CD4-positive, CD25-positive, alpha-beta regulatory T cell (primary cell): ENCODE results near the gene ACTN2. TPM values are rescaled to one million over a fixed set of nuclear protein-coding genes. Genes with fewer than 3 reads are reported as not detected.

ENCODE experiments used
- ATAC-seq, 2 donors: fragments of 150-1000 bp; cut with Tn5 transposase; one replicate each; pipeline ENCODE4 v1.10.0; 2021; ENCODE audit warnings: low read depth in 2 of 2, moderate number of reproducible peaks in 2 of 2, moderate library complexity in 1 of 2
- DNase-seq, 3 donors: peaks; one replicate each; pipeline versions ENCODE4 v3.0.0 to v3.0.0-alpha.2; 2012 to 2022; ENCODE audit warnings: mixed read lengths in 1 of 3
- H3K27ac ChIP-seq: one replicate; pipeline ENCODE4 v1.7.0; 2013; ENCODE audit warnings: mild to moderate bottlenecking, low read length; ENCODE audit not compliant: insufficient read depth, poor library complexity, severe bottlenecking
- H3K27me3 ChIP-seq: one replicate; pipeline ENCODE4 v1.7.0; 2013; ENCODE audit warnings: low read length; ENCODE audit not compliant: control insufficient read depth, insufficient read depth
- H3K36me3 ChIP-seq: one replicate; pipeline ENCODE4 v1.7.0; 2013; ENCODE audit warnings: mild to moderate bottlenecking, low read length, moderate library complexity; ENCODE audit not compliant: control insufficient read depth, insufficient read depth
- H3K4me1 ChIP-seq: 2 replicates; pipeline ENCODE4 v1.7.0; 2013; ENCODE audit warnings: mild to moderate bottlenecking, low read length; ENCODE audit not compliant: insufficient read depth, control insufficient read depth, poor library complexity, severe bottlenecking
- H3K4me3 ChIP-seq: one replicate; pipeline ENCODE4 v1.7.0; 2013; ENCODE audit warnings: low read depth, mild to moderate bottlenecking, low read length, moderate library complexity
- H3K9me3 ChIP-seq, 2 experiments: 1 replicate in 1 of 2; 2 replicates in 1 of 2; pipeline ENCODE4 v1.7.0; 2013; ENCODE audit warnings: low read length in 2 of 2, mild to moderate bottlenecking in 1 of 2, moderate library complexity in 1 of 2; ENCODE audit not compliant: control insufficient read depth in 2 of 2
- H3K27ac Mint-ChIP-seq, 3 donors: one replicate each; pipeline ENCODE4 v1.8.0; 2020 to 2022; ENCODE audit warnings: mild to moderate bottlenecking in 3 of 3, mixed read lengths in 3 of 3, moderate library complexity in 2 of 3
- H3K27me3 Mint-ChIP-seq: one replicate; pipeline ENCODE4 v1.8.0; 2022; ENCODE audit warnings: mild to moderate bottlenecking, mixed read lengths
- H3K36me3 Mint-ChIP-seq: one replicate; pipeline ENCODE4 v1.8.0; 2020; ENCODE audit warnings: mixed read lengths
- H3K4me1 Mint-ChIP-seq, 4 donors: one replicate each; pipeline ENCODE4 v1.8.0; 2020 to 2022; ENCODE audit warnings: mixed read lengths in 4 of 4, mild to moderate bottlenecking in 1 of 4
- H3K4me3 Mint-ChIP-seq, 4 donors: one replicate each; pipeline ENCODE4 v1.8.0; 2020 to 2022; ENCODE audit warnings: mild to moderate bottlenecking in 4 of 4, mixed read lengths in 4 of 4, moderate library complexity in 3 of 4
- H3K9me3 Mint-ChIP-seq, 7 donors: one replicate each; pipeline ENCODE4 v1.8.0; 2020 to 2022; ENCODE audit warnings: mixed read lengths in 7 of 7, mild to moderate bottlenecking in 3 of 7, moderate library complexity in 2 of 7
- polyA plus RNA-seq, 4 donors: library from polyadenylated mRNA; unstranded; fragments of 300-500 nt; fragmentation: Illumina TruSeq; gene quantifications; one replicate each; pipeline ENCODE4 v1.2.3, GENCODE V29; 2021
- total RNA-seq: library from RNA; stranded (reverse); gene quantifications from one replicate; pipeline ENCODE4 v1.2.3, GENCODE V29; 2022

ACTN2 gene
- total and polyA plus RNA-seq, 5 donors from 2014 or later, result not detected

GRCh38 chr1:236710328-236710892, 24.1 kb downstream of the ACTN2 start:
- Mint-ChIP-seq H3K4me3 (no peak overlapping the region), H3K36me3 (no peaks in the 10 kb centered on the region), H3K27me3 (peaks cover 17% of the 10 kb centered on the region), H3K27ac (no peak overlapping the region), H3K9me3 (no peaks in the 10 kb centered on the region), H3K4me1 (no peaks in the 10 kb centered on the region)
- ATAC-seq (no peak), DNase-seq (no peak)
- peaks cover 7% of the 10 kb centered on the region for H3K27me3 ChIP-seq
- H3K36me3 ChIP-seq, result no peaks in the 10 kb centered on the region
- no peaks in the 10 kb centered on the region for H3K4me1 ChIP-seq
- H3K27ac ChIP-seq, result no peak overlapping the region
- H3K4me3 ChIP-seq, result no peak overlapping the region
- H3K9me3 ChIP-seq, result no peaks in the 10 kb centered on the region

GRCh38 chr1:236716160-236716559, 29.9 kb downstream of the ACTN2 start:
- H3K4me1 Mint-ChIP-seq, result no peaks in the 10 kb centered on the region
- Histone ChIP-seq H3K9me3 (no peaks in the 10 kb centered on the region), H3K27ac (no peak overlapping the region), H3K4me3 (no peak overlapping the region), H3K27me3 (peaks cover 6% of the 10 kb centered on the region), H3K36me3 (no peaks in the 10 kb centered on the region), H3K4me1 (no peaks in the 10 kb centered on the region)
- H3K27me3 Mint-ChIP-seq, result peaks cover 21% of the 10 kb centered on the region
- no peaks in the 10 kb centered on the region for H3K36me3 Mint-ChIP-seq
- no peak overlapping the region for H3K4me3 Mint-ChIP-seq
- ATAC-seq, result no peak
- H3K27ac Mint-ChIP-seq, result no peak overlapping the region
- H3K9me3 Mint-ChIP-seq, result no peaks in the 10 kb centered on the region
- no peak for DNase-seq

DNA sequence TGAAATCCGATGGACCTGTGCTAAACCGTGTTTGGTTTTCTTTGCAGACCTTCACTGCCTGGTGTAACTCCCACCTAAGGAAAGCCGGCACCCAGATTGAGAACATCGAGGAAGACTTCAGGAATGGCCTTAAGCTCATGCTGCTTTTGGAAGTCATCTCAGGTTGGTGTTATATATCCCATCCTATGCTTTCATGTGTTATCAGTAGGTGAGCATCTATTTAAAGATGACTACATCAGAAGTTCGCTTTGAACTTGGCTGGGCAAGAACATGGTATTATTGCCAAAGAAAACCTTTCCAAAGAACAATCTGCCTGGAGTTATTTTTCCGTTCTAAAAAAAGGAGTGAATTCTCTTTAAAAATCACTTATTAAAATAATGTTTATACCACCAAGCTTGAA, 31.5 kb downstream of the ACTN2 start:
- no peak for ATAC-seq
- H3K36me3 ChIP-seq, result no peaks in the 10 kb centered on the region
- no peaks in the 10 kb centered on the region for H3K4me1 ChIP-seq
- Mint-ChIP-seq H3K36me3 (no peaks in the 10 kb centered on the region), H3K27ac (no peak overlapping the region), H3K4me1 (no peaks in the 10 kb centered on the region), H3K27me3 (peaks cover 8% of the 10 kb centered on the region), H3K4me3 (no peak overlapping the region), H3K9me3 (no peaks in the 10 kb centered on the region)
- no peak overlapping the region for H3K27ac ChIP-seq
- no peak for DNase-seq
- no peak overlapping the region for H3K4me3 ChIP-seq
- peaks cover 6% of the 10 kb centered on the region for H3K27me3 ChIP-seq
- H3K9me3 ChIP-seq, result no peaks in the 10 kb centered on the region

GRCh38 chr1:236718328-236718727, 32.0 kb downstream of the ACTN2 start:
- Histone ChIP-seq H3K4me1 (no peaks in the 10 kb centered on the region), H3K9me3 (no peaks in the 10 kb centered on the region), H3K27me3 (peaks cover 6% of the 10 kb centered on the region), H3K4me3 (no peak overlapping the region), H3K27ac (no peak overlapping the region), H3K36me3 (no peaks in the 10 kb centered on the region)
- Mint-ChIP-seq H3K9me3 (no peaks in the 10 kb centered on the region), H3K27me3 (peaks cover 7% of the 10 kb centered on the region), H3K4me1 (no peaks in the 10 kb centered on the region), H3K4me3 (no peak overlapping the region), H3K27ac (no peak overlapping the region), H3K36me3 (no peaks in the 10 kb centered on the region)
- DNase-seq (no peak), ATAC-seq (no peak)

GRCh38 chr1:236720206-236720605, 33.9 kb downstream of the ACTN2 start:
- H3K9me3 ChIP-seq, result no peaks in the 10 kb centered on the region
- ATAC-seq (no peak), DNase-seq (no peak)
- Mint-ChIP-seq H3K27me3 (peaks cover 7% of the 10 kb centered on the region), H3K4me1 (no peaks in the 10 kb centered on the region), H3K36me3 (no peaks in the 10 kb centered on the region), H3K4me3 (no peak overlapping the region), H3K9me3 (no peaks in the 10 kb centered on the region), H3K27ac (no peak overlapping the region)
- no peaks in the 10 kb centered on the region for H3K4me1 ChIP-seq
- H3K27me3 ChIP-seq, result peaks cover 6% of the 10 kb centered on the region
- no peaks in the 10 kb centered on the region for H3K36me3 ChIP-seq
- H3K4me3 ChIP-seq, result no peak overlapping the region
- no peak overlapping the region for H3K27ac ChIP-seq

DNA sequence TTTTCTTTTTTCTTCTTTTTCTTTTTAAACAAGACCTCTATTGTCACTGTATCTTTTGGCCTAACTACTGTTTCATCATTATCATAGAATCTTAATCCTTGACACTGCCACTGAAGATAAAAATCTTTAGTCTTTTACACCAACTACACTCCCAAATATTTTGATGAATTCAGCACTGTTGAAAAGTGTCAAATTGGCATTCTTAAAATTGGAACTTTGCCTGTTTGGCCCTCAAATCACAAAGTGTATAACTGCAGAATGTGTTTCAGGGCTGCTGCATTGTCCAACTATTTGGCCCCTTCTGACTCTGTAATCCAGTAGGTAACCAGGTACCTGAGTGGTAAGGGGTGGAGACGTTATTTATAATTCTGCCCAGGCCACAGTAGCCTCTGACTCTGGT, 34.3 kb downstream of the ACTN2 start:
- Mint-ChIP-seq H3K27ac (no peak overlapping the region), H3K4me1 (no peaks in the 10 kb centered on the region), H3K27me3 (peaks cover 7% of the 10 kb centered on the region), H3K4me3 (no peak overlapping the region), H3K36me3 (no peaks in the 10 kb centered on the region), H3K9me3 (no peaks in the 10 kb centered on the region)
- peaks cover 6% of the 10 kb centered on the region for H3K27me3 ChIP-seq
- H3K4me1 ChIP-seq, result no peaks in the 10 kb centered on the region
- no peak overlapping the region for H3K27ac ChIP-seq
- no peak for ATAC-seq
- no peaks in the 10 kb centered on the region for H3K36me3 ChIP-seq
- no peak overlapping the region for H3K4me3 ChIP-seq
- H3K9me3 ChIP-seq, result no peaks in the 10 kb centered on the region
- DNase-seq, result no peak

- Histone ChIP-seq H3K36me3 (no peaks in the 10 kb centered on the region), H3K9me3 (no peaks in the 10 kb centered on the region), H3K27ac (no peak overlapping the region), H3K27me3 (no peaks in the 10 kb centered on the region), H3K4me1 (no peaks in the 10 kb centered on the region), H3K4me3 (no peak overlapping the region)
- Mint-ChIP-seq H3K4me1 (no peaks in the 10 kb centered on the region), H3K27me3 (peaks cover 3% of the 10 kb centered on the region), H3K27ac (no peak overlapping the region), H3K36me3 (no peaks in the 10 kb centered on the region), H3K4me3 (no peak overlapping the region), H3K9me3 (no peaks in the 10 kb centered on the region)
- no peak for ATAC-seq
- no peak for DNase-seq
These were observed 37.8 kb downstream of the ACTN2 start for GRCh38 chr1:236724049-236724448.

GRCh38 chr1:236724506-236724905, 38.2 kb downstream of the ACTN2 start:
- Mint-ChIP-seq H3K36me3 (no peaks in the 10 kb centered on the region), H3K4me3 (no peak overlapping the region), H3K9me3 (no peaks in the 10 kb centered on the region), H3K27me3 (peaks cover 6% of the 10 kb centered on the region), H3K4me1 (no peaks in the 10 kb centered on the region), H3K27ac (no peak overlapping the region)
- Histone ChIP-seq H3K4me1 (no peaks in the 10 kb centered on the region), H3K4me3 (no peak overlapping the region), H3K27ac (no peak overlapping the region), H3K36me3 (no peaks in the 10 kb centered on the region), H3K27me3 (no peaks in the 10 kb centered on the region), H3K9me3 (no peaks in the 10 kb centered on the region)
- DNase-seq (no peak), ATAC-seq (no peak)
